Measurements from ENCODE around the gene CCL24. TPM values are rescaled to one million over a fixed set of nuclear protein-coding genes. Genes with fewer than 3 reads are reported as not detected.

Gene CCL24
- polyA plus RNA-seq: not detected in 2 replicates

DNA sequence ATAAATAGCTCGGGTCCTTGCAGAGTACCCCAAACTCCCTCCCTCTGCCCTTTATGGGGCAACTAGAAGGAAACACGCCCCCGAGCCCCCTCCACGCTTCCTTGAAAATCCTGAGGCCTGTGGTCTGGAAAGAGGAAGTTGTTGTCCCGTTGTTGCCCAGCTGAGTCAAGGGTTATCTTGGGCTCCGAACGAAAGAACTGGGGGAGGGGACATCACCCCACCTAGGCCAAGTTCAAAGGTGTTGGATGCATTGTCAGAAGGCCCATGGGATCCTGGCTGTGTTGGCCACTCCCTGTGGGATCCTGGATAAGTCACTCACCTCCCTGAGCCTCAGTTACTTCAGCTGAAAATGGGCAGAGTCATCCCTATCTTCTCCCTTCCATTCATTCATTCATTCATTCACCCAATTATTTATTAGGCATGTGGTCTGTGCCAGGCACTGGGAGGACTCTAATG lies at the start of gene CCL24:
TSS of gene CCL24 (minus strand) at position 26 of the 456 bp plus-strand sequence. CDS start 91 bp downstream, outside the sequence.

GRCh38 chr7:75772081-75773077 lies 41.2 kb downstream of the CCL24 start, which contains the start of gene CCL26:
Gene CCL26 (minus strand): TSS chr7:75772211. CDS start chr7:75772176, 35 bp downstream.

Other genes starting within 250 kb of the CCL24 start
- 2.1 and 3.7 TPM in 2 replicates for gene HIP1, start 74.9 kb downstream of the CCL24 start, polyA plus RNA-seq
- 2.1 TPM in 1 of 2 replicates, not detected in the other for gene CCL26, start 41.6 kb downstream of the CCL24 start, polyA plus RNA-seq
- 174 and 209 TPM in 2 replicates for gene RHBDD2, start 65.2 kb upstream of the CCL24 start, polyA plus RNA-seq
- 16.8 and 31.9 TPM in 2 replicates for gene POR, start 101.3 kb upstream of the CCL24 start, polyA plus RNA-seq
- gene TMEM120A, start 180.8 kb upstream of the CCL24 start, polyA plus RNA-seq: 14.4 and 22.6 TPM in 2 replicates
- 19.5 and 30.5 TPM in 2 replicates for gene STYXL1, start 234.2 kb upstream of the CCL24 start, polyA plus RNA-seq
- gene MDH2, start 234.3 kb upstream of the CCL24 start, polyA plus RNA-seq: 94.4 and 113 TPM in 2 replicates